OCI-LY3 (cell line): ENCODE measurements around the gene MYL10.

Experiments used
- EZH2phosphoT487 ChIP-seq: fragments of 200-600 bp; shearing (Covaris generic); IDR thresholded peaks from 2 replicates; pipeline ENCODE4 v1.6.1; 2018; ENCODE audit warnings: antibody characterized with exemption, mixed run types, low read depth
- TF ChIP-seq, protein P1 (sequence below): fragments of 200-600, 300-600 bp; sonication (generic); IDR thresholded peaks from 2 replicates; pipeline ENCODE4 v1.5.1; 2014; ENCODE audit warnings: antibody characterized with exemption, low read length, low read depth

DNA sequence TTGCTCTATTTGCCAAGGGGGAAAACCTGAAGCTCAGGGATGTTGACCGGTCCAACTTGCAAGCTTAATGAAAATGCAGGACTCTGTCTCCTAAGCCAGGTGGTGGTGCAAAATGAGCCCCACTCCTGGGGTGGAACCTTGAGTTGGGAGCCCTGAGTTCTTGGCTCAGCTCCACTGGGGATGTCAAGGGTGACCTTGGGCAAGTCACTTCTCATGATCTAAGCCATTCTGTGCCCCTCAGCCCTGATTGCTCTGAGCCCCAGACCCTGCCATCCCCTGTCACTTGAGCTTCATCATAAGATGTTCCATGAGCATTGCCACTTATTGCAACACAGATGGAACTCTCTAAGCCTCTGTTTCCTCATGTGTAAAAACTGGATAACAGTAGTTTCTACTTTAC is 33.9 kb downstream of the MYL10 start:
- TF ChIP-seq, protein P1, sequence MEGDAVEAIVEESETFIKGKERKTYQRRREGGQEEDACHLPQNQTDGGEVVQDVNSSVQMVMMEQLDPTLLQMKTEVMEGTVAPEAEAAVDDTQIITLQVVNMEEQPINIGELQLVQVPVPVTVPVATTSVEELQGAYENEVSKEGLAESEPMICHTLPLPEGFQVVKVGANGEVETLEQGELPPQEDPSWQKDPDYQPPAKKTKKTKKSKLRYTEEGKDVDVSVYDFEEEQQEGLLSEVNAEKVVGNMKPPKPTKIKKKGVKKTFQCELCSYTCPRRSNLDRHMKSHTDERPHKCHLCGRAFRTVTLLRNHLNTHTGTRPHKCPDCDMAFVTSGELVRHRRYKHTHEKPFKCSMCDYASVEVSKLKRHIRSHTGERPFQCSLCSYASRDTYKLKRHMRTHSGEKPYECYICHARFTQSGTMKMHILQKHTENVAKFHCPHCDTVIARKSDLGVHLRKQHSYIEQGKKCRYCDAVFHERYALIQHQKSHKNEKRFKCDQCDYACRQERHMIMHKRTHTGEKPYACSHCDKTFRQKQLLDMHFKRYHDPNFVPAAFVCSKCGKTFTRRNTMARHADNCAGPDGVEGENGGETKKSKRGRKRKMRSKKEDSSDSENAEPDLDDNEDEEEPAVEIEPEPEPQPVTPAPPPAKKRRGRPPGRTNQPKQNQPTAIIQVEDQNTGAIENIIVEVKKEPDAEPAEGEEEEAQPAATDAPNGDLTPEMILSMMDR = no peak
- no peak for TF ChIP-seq EZH2phosphoT487
